ENCODE measurements around the gene CFHR2.
A peak's percentile ranks its signal among the peaks of the same experiment; 100 is the strongest.
"Not testable (repeated sequence)": the region's sequence is repeated elsewhere in the genome, so short reads cannot be mapped to it uniquely, and the experiment has no call there.

CFHR2 gene

DNA sequence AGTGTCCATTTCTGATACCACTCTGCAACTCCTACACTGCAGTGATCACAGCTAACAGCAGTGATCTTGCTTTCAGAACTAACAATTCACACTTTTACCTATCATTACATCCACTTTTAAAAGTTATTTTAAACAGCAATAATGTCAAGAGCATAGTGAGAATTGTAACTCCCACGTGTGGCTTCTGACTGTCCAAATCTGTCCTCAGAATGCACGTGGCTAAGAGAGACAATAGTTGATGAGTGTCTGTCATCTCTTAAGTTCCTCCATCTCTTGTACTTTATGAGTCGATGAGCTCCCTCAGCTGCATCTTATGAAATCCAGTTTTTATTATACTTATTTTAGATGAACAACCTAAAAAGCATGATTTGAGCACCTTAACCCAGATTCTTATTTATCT is 17.3 kb downstream of the CFHR2 start:
- no peak for TF ChIP-seq POLR2AphosphoS5 (IDR thresholded peaks at IDR 0.05; ENCODE audit: low read depth, low read length)
- no peak for TF ChIP-seq POLR2A (IDR thresholded peaks at IDR 0.05; ENCODE audit: low read depth, low read length)
- TF ChIP-seq TAF1 (IDR thresholded peaks at IDR 0.05; ENCODE audit: borderline replicate concordance, low read depth, low read length) = no peak
- FAIRE-seq = no peak
- no peak for DNase-seq (ENCODE audit: insufficient read length)

DNA sequence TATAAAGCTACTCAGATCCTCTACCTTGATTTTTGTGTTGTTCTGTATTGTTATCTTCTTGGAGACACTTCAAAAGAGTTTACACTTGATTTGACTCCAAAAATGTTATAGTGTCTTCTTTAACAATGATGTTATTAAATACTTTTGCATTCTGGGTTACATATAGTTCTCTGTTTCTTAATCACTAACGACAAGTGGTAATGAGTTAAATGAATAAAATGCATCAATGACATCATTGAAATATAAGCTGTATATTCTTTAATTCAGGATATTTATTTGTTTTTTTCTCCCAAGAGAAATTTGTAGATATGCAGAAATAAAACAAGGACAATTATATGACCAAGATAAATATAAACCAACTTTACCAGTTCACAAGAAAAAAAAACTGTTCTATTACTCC is 26.6 kb downstream of the CFHR2 start:
- FAIRE-seq (no peak), DNase-seq (ENCODE audit: insufficient read length) (no peak)
- TF ChIP-seq POLR2A (IDR thresholded peaks at IDR 0.05; ENCODE audit: low read depth, low read length) (no peak), POLR2AphosphoS5 (IDR thresholded peaks at IDR 0.05; ENCODE audit: low read depth, low read length) (no peak), TAF1 (IDR thresholded peaks at IDR 0.05; ENCODE audit: borderline replicate concordance, low read depth, low read length) (no peak)

DNA sequence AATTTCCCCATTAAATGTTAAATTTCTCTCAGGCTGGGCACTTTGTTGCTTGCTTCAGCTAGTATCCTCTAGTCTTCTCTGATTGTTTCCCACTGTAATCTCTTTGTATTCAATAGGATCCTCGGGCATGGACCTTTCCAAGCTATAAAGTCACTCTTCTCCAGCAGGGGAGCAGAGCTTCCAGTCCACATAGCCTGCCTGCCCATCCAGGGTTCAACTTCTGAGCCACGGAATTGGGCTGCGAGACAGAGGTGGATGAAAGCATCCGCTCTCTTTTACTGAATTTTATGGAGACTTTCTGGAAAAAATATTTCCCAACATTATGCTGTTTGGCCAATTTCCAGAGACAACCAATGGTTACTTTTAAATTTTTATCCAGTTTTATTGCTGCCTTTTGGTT is 32.7 kb downstream of the CFHR2 start:
- FAIRE-seq (no peak), DNase-seq (ENCODE audit: insufficient read length) (no peak)
- TF ChIP-seq POLR2AphosphoS5 (IDR thresholded peaks at IDR 0.05; ENCODE audit: low read depth, low read length) (no peak), POLR2A (IDR thresholded peaks at IDR 0.05; ENCODE audit: low read depth, low read length) (no peak), TAF1 (IDR thresholded peaks at IDR 0.05; ENCODE audit: borderline replicate concordance, low read depth, low read length) (no peak)

DNA sequence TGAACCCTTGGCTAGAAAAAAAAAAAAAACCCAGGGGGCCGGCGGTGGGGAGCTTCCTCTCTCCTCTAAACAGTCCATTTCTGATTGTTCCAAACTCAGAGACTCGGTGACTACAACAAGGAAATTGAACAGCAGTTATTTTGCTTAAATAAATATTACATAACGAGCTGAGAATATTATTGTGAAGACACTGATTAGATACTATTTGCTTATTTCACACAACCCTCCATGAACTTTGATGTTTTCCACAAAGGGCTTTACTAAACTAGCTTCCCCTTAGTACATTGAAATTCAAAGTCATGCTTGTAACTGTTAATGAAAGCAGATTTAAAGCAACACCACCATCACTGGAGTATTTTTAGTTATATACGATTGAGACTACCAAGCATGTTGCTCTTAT is 33.7 kb downstream of the CFHR2 start, which contains the start of gene CFHR5:
Gene CFHR5 (plus strand): TSS at position 279 of the 400 bp plus-strand sequence. CDS start 109 bp downstream, at position 388.
- TF ChIP-seq TAF1 (IDR thresholded peaks at IDR 0.05; ENCODE audit: borderline replicate concordance, low read depth, low read length) = no peak
- no peak for TF ChIP-seq POLR2AphosphoS5 (IDR thresholded peaks at IDR 0.05; ENCODE audit: low read depth, low read length)
- no peak for FAIRE-seq

DNA sequence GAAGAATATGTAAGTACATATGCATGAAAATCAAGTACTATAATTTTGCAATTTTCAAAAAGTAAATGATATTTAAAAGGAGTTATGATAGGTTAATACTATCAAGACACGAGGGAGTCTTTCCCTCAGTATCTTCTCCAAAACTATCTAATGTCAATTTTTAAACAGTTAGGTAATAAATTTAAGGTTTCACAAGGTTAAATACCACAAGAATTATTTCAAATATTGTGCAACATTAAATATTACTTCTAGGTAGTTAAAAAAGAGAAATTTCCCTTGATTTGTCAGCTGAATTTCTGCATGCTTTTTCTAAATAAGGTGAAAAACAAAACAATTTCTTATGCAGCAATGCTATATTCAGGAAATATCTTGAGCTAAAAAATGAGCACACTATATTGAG is 37.3 kb downstream of the CFHR2 start:
- TF ChIP-seq POLR2AphosphoS5 (IDR thresholded peaks at IDR 0.05; ENCODE audit: low read depth, low read length) (no peak), TAF1 (IDR thresholded peaks at IDR 0.05; ENCODE audit: borderline replicate concordance, low read depth, low read length) (no peak), POLR2A (IDR thresholded peaks at IDR 0.05; ENCODE audit: low read depth, low read length) (no peak)
- FAIRE-seq (no peak), DNase-seq (ENCODE audit: insufficient read length) (no peak)

More for the DNA sequence above, 33.7 kb downstream of the CFHR2 start, which contains the start of gene CFHR5:
- DNase-seq (ENCODE audit: insufficient read length) = no peak

DNA sequence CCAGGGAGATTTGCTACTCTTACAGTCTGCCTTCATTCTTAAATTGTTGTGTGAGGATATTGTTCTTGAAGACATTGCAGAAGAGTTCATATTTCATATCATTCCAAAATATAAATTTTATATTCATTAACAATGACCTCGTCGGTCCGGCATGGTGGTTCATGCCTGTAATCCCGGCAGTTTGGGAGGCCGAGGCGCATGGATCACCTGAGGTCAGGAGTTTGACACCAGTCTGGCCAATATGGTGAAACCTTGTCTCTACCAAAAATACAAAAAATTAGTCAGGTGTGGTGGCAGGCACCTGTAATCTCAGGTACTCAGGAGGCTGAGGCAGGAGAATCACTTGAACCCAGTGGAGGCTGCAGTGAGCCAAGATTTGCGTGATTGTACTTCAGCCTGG is 38.7 kb downstream of the CFHR2 start:
- peak; percentile 42 for FAIRE-seq
- DNase-seq (ENCODE audit: insufficient read length) = not testable (repeated sequence)

DNA sequence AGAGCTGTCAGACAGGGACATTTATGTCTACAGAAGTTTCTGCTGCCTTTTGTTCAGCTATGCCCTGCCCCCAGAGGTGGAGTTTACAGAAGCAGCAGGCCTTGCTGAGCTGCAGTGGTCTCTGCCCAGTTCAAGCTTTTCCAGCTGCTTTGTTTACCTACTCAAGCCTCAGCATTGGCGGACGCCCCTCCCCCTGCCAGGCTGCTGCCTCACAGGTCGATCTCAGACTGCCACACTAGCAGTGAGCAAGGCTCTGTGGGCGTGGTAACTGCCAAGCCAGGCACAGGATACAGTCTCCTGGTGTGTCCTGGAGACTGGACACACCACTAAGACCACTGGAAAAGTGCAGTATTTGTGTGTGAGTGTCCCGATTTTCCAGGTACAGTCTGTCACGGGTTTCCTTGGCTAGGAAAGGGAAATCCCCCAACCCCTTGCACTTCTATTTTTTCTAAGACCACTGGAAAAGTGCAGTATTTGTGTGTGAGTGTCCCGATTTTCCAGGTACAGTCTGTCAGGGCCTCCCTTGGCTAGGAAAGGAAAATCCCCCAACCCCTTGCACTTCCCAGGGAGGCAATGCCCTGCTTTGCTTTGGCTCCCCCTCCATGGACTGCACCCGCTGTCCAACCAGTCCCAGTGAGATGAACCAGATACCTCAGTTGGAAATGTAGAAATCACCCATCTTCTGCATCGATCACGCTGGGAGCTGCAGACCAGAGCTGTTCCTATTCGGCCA is 48.5 kb downstream of the CFHR2 start:
- not testable (repeated sequence) for DNase-seq (ENCODE audit: insufficient read length)
- peak; percentile 24 for FAIRE-seq

DNA sequence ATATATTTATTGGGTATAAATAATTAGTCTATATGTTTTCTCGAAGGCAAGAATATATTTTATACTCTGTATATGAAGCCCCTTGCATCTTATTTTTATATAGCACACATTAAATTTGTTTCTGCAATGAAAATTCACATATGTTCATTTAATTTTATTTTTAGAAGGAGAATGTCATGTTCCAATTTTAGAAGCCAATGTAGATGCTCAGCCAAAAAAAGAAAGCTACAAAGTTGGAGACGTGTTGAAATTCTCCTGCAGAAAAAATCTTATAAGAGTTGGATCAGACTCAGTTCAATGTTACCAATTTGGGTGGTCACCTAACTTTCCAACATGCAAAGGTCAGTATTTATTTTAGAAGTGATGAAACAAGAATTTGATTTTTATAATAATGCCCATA is 50.4 kb downstream of the CFHR2 start:
- FAIRE-seq = no peak
- TF ChIP-seq TAF1 (IDR thresholded peaks at IDR 0.05; ENCODE audit: borderline replicate concordance, low read depth, low read length) = no peak
- TF ChIP-seq POLR2A (IDR thresholded peaks at IDR 0.05; ENCODE audit: low read depth, low read length) = no peak
- no peak for TF ChIP-seq POLR2AphosphoS5 (IDR thresholded peaks at IDR 0.05; ENCODE audit: low read depth, low read length)
- no peak for DNase-seq (ENCODE audit: insufficient read length)

DNA sequence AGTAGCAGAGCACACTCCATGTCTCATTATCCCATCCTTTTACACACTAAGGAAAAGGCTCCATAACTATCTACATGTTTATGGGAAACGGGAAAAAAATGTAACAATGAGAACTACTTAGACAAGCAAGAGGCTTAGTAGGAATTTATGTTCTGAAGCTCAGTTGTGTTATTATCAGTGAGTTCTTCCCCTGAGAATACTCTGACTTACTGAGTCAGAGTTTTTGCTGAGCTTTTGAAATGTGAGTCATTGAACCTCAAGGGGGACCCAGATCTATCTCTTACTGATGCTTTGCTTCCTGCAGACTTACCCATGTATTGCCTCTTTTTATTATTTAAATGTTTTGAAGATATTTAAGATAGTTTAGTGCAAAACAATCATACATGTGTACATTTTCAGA is 53.9 kb downstream of the CFHR2 start:
- TF ChIP-seq POLR2A (IDR thresholded peaks at IDR 0.05; ENCODE audit: low read depth, low read length) (no peak), POLR2AphosphoS5 (IDR thresholded peaks at IDR 0.05; ENCODE audit: low read depth, low read length) (no peak), TAF1 (IDR thresholded peaks at IDR 0.05; ENCODE audit: borderline replicate concordance, low read depth, low read length) (no peak)
- no peak for DNase-seq (ENCODE audit: insufficient read length)
- FAIRE-seq = no peak

DNA sequence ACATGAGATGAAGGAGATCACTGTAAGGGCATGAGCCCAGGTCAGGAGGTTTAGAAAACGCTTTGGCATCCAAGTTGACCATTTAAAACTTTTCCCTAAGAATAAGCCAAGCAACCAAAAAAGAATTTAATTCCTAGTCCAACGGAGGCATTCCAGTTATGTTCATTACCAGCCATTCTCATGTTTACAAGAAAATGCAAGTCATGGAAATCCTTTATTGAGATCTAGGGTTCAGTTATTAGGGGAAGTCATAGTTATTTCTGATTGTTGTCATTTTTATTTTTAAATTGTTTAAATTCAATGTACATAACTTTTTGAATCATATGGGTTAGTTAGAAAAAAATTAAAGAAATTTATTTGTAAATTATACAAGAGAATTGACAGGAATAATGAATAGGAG is 58.3 kb downstream of the CFHR2 start:
- FAIRE-seq = no peak
- no peak for DNase-seq (ENCODE audit: insufficient read length)
- TF ChIP-seq POLR2AphosphoS5 (IDR thresholded peaks at IDR 0.05; ENCODE audit: low read depth, low read length) = no peak
- no peak for TF ChIP-seq POLR2A (IDR thresholded peaks at IDR 0.05; ENCODE audit: low read depth, low read length)
- TF ChIP-seq TAF1 (IDR thresholded peaks at IDR 0.05; ENCODE audit: borderline replicate concordance, low read depth, low read length) = no peak

DNA sequence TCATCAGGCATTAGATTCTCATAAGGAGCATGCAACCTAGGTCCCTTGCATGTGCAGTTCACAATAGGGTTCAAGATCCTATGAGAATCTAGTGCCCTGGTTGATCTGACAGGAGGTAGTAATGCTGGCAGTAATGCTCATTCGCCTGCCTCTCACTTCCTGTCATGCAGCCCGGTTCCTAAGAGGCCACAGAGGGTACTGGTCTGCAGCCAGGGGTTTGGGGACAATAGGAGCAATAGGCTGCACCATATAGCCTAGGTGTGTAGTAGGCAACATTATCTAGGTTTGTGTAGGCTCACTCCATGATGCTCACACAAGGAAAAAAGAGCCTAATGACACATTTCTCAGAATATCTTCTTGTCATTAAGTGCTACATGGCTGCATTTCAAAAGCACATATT is 59.6 kb downstream of the CFHR2 start:
- FAIRE-seq (no peak), DNase-seq (ENCODE audit: insufficient read length) (no peak)
- TF ChIP-seq TAF1 (IDR thresholded peaks at IDR 0.05; ENCODE audit: borderline replicate concordance, low read depth, low read length) (no peak), POLR2A (IDR thresholded peaks at IDR 0.05; ENCODE audit: low read depth, low read length) (no peak), POLR2AphosphoS5 (IDR thresholded peaks at IDR 0.05; ENCODE audit: low read depth, low read length) (no peak)

DNA sequence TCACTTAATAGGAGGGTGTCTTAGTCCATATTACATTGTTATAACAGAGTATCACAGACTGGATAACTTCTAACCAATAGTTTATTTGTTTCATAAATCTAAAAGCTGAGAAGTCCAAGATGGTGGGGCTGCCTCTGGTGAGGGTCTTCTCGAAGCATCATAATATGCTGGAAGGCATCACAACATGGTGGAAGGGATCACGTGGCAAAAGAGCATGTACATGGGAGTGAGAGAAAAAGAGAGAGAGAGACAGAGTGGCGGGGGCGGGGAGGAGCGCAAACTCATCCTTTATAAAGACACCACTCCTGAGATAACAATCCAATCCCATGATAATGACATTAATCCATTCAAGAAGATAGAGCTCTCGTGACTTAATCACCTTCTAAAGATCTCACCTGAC is 65.3 kb downstream of the CFHR2 start:
- TF ChIP-seq POLR2AphosphoS5 (IDR thresholded peaks at IDR 0.05; ENCODE audit: low read depth, low read length) (no peak), POLR2A (IDR thresholded peaks at IDR 0.05; ENCODE audit: low read depth, low read length) (no peak), TAF1 (IDR thresholded peaks at IDR 0.05; ENCODE audit: borderline replicate concordance, low read depth, low read length) (no peak)
- no peak for FAIRE-seq

More for the DNA sequence above, 65.3 kb downstream of the CFHR2 start:
- no peak for DNase-seq (ENCODE audit: insufficient read length)

All from GM12892 (cell line).